WTC11 (cell line): ENCODE results near the gene KCNJ15.

Source experiments
- CREB1 ChIP-seq: sonication (generic); formaldehyde crosslinking; IDR thresholded peaks from 2 replicates; pipeline ENCODE4 v1.8.0; 2023; ENCODE audit warnings: mild to moderate bottlenecking, missing genetic modification reagents
- CTCF ChIP-seq: fragments of 200-600 bp; IDR thresholded peaks from 2 replicates; pipeline ENCODE4 v1.8.0; 2022; ENCODE audit warnings: antibody characterized with exemption
- ELF4 ChIP-seq: sonication (generic); formaldehyde crosslinking; IDR thresholded peaks from 2 replicates; pipeline ENCODE4 v1.8.1; 2022; ENCODE audit warnings: low read depth, mild to moderate bottlenecking, moderate library complexity, missing genetic modification reagents
- EMX1 ChIP-seq: fragments of 250-450 bp; sonication (Bioruptor Pico); IDR thresholded peaks from 2 replicates; pipeline ENCODE4 v1.8.0; 2021; ENCODE audit warnings: mild to moderate bottlenecking
- ERG ChIP-seq: fragments of 250-450 bp; sonication (Bioruptor Pico); IDR thresholded peaks from 2 replicates; pipeline ENCODE4 v1.8.0; 2021; ENCODE audit warnings: mild to moderate bottlenecking
- GABPB1 ChIP-seq: sonication (generic); formaldehyde crosslinking; IDR thresholded peaks from 2 replicates; pipeline ENCODE4 v1.8.1; 2023; ENCODE audit warnings: mild to moderate bottlenecking, missing genetic modification reagents
- JUN ChIP-seq: sonication (generic); formaldehyde crosslinking; IDR thresholded peaks from 2 replicates; pipeline ENCODE4 v1.8.0; 2023; ENCODE audit warnings: mild to moderate bottlenecking, missing genetic modification reagents
- MYBL2 ChIP-seq: sonication (generic); formaldehyde crosslinking; IDR thresholded peaks from 2 replicates; pipeline ENCODE4 v1.8.1; 2023; ENCODE audit warnings: mild to moderate bottlenecking, moderate library complexity, missing genetic modification reagents
- NFYB ChIP-seq: sonication (generic); formaldehyde crosslinking; conservative IDR thresholded peaks from 2 replicates; pipeline ENCODE4 v1.8.0; 2022; ENCODE audit warnings: low read depth, missing genetic modification reagents
- SMAD3 ChIP-seq: sonication (generic); formaldehyde crosslinking; IDR thresholded peaks from 2 replicates; pipeline ENCODE4 v1.8.0; 2022; ENCODE audit warnings: missing genetic modification reagents, mild to moderate bottlenecking, borderline replicate concordance
- SOX15 ChIP-seq: fragments of 250-450 bp; sonication (Bioruptor Pico); IDR thresholded peaks from 2 replicates; pipeline ENCODE4 v1.9.0; 2021; ENCODE audit warnings: mild to moderate bottlenecking
- SP1 ChIP-seq: sonication (generic); formaldehyde crosslinking; conservative IDR thresholded peaks from 2 replicates; pipeline ENCODE4 v1.8.1; 2022; ENCODE audit warnings: missing genetic modification reagents
- USF2 ChIP-seq: sonication (generic); formaldehyde crosslinking; IDR thresholded peaks from 2 replicates; pipeline ENCODE4 v1.8.1; 2023; ENCODE audit warnings: mild to moderate bottlenecking, missing genetic modification reagents, moderate library complexity
- ZNF532 ChIP-seq: fragments of 250-450 bp; sonication (Bioruptor Pico); IDR thresholded peaks from 2 replicates; pipeline ENCODE4 v1.9.0; 2021; ENCODE audit warnings: mild to moderate bottlenecking, borderline replicate concordance

GRCh38 chr21:38329162-38329561, 72.4 kb downstream of the KCNJ15 start:
- TF ChIP-seq CTCF (no peak), USF2 (CRISPR knock-in tag) (no peak), SP1 (CRISPR knock-in tag) (no peak), CREB1 (CRISPR knock-in tag) (no peak), SOX15 (CRISPR knock-in tag) (no peak), GABPB1 (CRISPR knock-in tag) (no peak), JUN (no peak), MYBL2 (CRISPR knock-in tag) (no peak), SMAD3 (CRISPR knock-in tag) (no peak), EMX1 (CRISPR knock-in tag) (no peak), NFYB (CRISPR knock-in tag) (no peak), ZNF532 (CRISPR knock-in tag) (no peak), ELF4 (CRISPR knock-in tag) (no peak), ERG (CRISPR knock-in tag) (no peak)
